ENCODE results near the gene KLHDC1. TPM values are rescaled to one million over a fixed set of nuclear protein-coding genes. Genes with fewer than 3 reads are reported as not detected.

KLHDC1 gene
- total and polyA plus RNA-seq, 9 of the 15 experiments (the other 6 are each of a cell fraction or from before 2014, with no cell fraction given), result 0.08 to 0.41 (median 0.18) TPM

GRCh38 chr14:49687942-49688700, 4.8 kb upstream of the KLHDC1 start, which contains the start of gene POLE2 (continued):
- TF ChIP-seq ZNF407 (IDR thresholded peaks at IDR 0.05; ENCODE audit: low read depth) (no peak), ZC3H8 (IDR thresholded peaks at IDR 0.05) (no peak), SMARCB1 (IDR thresholded peaks at IDR 0.05; ENCODE audit: insufficient read length, low read depth) (no peak), CC2D1A (IDR thresholded peaks at IDR 0.05) (no peak), BCOR (IDR thresholded peaks at IDR 0.05) (no peak), ZNF184 (CRISPR knock-in tag; IDR thresholded peaks at IDR 0.05) (no peak), MTA2 (IDR thresholded peaks at IDR 0.05; ENCODE audit: low read depth) (no peak), SNIP1 (IDR thresholded peaks at IDR 0.05; ENCODE audit: low read depth) (no peak), HCFC1 (IDR thresholded peaks at IDR 0.05; ENCODE audit: low read depth, low read length) (no peak), ZNF41 (CRISPR knock-in tag; conservative IDR thresholded peaks at IDR 0.05) (no peak), ETV5 (CRISPR knock-in tag; IDR thresholded peaks at IDR 0.05; ENCODE audit: low read depth) (0 out of 2 replicates have a peak, but pooled peaks have one; percentile 38), SMARCA5 (IDR thresholded peaks at IDR 0.05) (no peak), NFE2L1 (tag; IDR thresholded peaks at IDR 0.05; ENCODE audit: borderline replicate concordance, low read depth) (no peak), XRCC3 (IDR thresholded peaks at IDR 0.05) (no peak), TBL1XR1 (IDR thresholded peaks at IDR 0.05; ENCODE audit: low read length in 2 of 2) (no peak), PTTG1 (tag; IDR thresholded peaks at IDR 0.05; ENCODE audit: low read depth) (no peak), E2F3 (CRISPR knock-in tag; IDR thresholded peaks at IDR 0.05) (peak; percentile 94), TRIM28 (IDR thresholded peaks at IDR 0.05) (no peak), E2F1 (CRISPR knock-in tag; IDR thresholded peaks at IDR 0.05) (peak; percentile 91)

Measured in K562 (cell line).